Epithelial cell of proximal tubule (primary cell): ENCODE results near the gene NDUFC2. TPM values are rescaled to one million over a fixed set of nuclear protein-coding genes. Genes with fewer than 3 reads are reported as not detected.
"Not testable (repeated sequence)": the region's sequence is repeated elsewhere in the genome, so short reads cannot be mapped to it uniquely, and the experiment has no call there.

Experiments
- DNase-seq: peaks from one replicate; pipeline ENCODE4 v3.0.0-alpha.2; 2011; ENCODE audit warnings: low read depth
- H3K4me3 ChIP-seq: 2 replicates; pipeline ENCODE4 v1.5.1; 2011; ENCODE audit warnings: low read depth, mild to moderate bottlenecking, low read length
- CTCF ChIP-seq: conservative IDR thresholded peaks from 2 replicates; pipeline ENCODE4 v1.5.1; 2012; ENCODE audit warnings: low read depth, mild to moderate bottlenecking, low read length
- total RNA-seq: library from RNA; depleted of rRNA; stranded (reverse); fragments of >200 nt; gene quantifications from 2 replicates; pipeline ENCODE4 v1.2.3, GENCODE V29; 2015

Gene NDUFC2
- total RNA-seq, 1 donor from 2014 or later = 159 TPM

DNA sequence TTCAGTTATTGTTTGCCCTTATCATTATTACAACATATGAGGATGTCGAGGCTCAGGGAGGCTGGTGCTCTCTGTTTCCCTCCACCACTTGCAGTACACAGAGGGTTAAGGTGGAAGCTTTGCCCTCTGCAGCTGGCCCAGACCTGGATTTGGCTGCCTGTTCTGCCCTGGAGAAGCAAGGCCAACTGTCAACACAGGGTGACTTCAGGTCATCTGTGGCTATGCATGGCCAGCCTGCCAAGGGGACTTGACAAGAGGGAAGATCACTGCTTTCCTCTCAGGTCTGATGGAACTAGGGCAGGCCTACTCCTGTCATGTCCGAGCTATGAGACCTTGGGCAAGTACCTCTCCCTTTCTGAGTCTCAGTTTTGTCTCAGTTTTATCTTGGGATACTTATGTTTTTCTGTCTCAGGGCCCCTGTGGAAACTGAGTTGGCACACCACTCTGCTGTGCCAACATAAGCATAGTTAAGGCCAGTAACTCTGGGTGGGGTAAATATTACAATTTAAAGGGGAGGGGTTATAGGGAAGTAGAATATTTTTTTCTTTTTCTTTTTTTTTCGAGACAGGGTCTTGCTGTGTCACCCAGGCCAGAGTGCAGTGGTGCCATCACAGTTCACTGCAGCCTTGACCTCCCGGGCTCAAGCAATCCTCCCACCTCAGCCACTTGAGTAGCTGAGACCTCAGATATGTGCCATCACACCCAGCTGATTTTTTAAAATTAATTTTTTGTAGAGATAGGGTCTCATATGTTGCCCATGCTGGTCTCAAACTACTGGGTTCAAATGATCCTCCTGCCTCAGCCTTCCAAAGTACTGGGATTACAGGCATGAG is 18.4 kb downstream of the NDUFC2 start:
- DNase-seq = no peak
- H3K4me3 ChIP-seq = no peak overlapping the region
- no peak for TF ChIP-seq CTCF

DNA sequence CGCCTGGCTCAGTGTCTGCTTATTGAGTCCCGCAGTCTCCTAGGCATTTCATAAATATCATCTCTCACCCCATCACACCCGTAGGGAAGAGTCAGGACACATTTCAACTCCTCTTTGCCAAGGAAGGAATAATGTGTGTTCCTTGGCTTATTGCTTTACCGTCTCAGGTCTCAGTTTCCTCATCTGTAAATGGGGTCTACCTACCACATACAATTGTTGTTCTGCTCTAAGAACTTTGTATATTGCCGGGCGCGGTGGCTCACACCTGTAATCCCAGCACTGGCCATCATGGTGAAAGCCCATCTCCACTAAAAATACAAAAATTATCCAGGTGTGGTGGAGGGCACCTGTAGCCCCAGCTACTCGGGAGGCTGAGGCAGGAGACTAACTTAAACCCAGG is 19.1 kb downstream of the NDUFC2 start:
- no peak overlapping the region for H3K4me3 ChIP-seq
- no peak for TF ChIP-seq CTCF
- DNase-seq = no peak

DNA sequence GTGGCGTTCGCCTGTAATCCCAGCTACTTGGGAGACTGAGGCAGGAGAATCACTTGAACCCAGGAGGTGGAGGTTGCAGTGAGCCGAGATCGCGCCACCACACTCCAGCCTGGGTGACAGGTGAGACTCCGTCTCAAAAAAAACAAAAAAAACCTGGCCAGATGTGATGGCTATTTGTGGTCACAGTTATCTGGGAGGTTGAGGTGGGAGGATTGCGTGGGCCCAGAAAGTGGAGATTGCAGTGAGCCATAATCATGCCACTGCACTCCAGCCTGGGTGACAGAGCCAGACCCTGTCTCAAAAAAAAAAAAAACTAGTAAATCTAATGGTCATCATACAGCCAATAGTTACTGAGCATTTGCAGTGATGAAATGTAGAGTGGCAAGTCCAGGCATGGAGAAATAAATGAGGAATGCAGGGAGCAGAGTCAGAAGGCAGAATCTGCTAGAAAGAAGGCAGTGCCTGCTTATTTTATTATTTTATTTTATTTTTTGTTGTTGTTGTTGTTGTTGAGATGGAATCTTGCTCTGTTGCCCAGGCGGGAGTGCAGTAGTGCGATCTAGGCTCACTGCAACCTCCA is 19.8 kb downstream of the NDUFC2 start:
- H3K4me3 ChIP-seq, DNase-seq: not testable (repeated sequence)

DNA sequence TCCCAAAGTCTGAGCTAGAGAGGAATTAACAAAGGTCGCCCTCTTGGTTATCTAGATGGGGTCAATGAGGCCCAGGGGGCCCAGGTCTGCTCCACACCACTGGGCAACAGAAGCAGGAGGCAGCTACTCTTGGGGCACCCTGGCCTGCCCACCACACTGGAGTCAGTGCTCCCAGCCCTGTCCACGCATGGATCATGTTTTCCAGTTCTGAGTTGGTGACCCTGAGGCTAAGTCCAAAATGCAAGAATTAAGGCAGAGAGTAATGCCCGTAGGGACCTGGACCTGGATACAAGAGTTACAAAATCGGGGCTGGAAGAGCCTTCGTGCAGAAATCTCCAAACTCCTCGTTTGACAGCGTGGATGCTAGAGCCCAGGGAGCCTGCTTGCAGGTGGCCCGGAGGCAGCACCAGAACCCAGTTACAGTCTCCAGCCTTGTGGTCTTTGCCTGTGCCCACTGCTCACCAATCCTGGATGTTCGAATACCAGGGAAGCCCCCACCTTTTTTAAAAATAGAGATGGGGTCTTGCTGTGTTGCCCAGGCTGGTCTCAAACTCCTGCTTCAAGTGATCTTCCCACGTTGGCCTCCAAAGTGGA is 22.1 kb downstream of the NDUFC2 start:
- DNase-seq = no peak
- H3K4me3 ChIP-seq = no peak overlapping the region
- no peak for TF ChIP-seq CTCF

- TF ChIP-seq CTCF = no peak
- H3K4me3 ChIP-seq = no peak overlapping the region
- no peak for DNase-seq
Measured at GRCh38 chr11:78056093-78056492, 23.6 kb downstream of the NDUFC2 start.

DNA sequence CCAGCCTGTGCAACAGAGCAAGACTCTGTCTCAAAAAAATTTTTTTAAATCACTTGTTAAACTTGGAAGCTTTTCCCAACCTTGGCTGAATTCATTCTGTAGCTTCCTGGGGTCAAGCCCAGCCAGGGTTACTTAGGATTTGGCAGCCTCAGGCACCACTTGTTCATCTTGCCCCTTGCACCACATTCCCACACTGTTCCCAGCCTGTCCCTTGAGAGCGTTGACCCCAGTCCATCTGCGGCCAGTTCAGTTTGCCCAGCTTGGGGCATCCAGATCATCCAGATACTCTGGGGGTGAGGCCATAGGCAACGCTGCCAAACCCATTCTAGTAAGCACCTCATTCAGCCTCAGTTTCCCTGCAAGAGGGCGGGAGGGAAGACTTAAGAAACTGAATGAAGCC is 24.7 kb downstream of the NDUFC2 start:
- H3K4me3 ChIP-seq = no peak overlapping the region
- TF ChIP-seq CTCF = no peak
- DNase-seq = no peak

DNA sequence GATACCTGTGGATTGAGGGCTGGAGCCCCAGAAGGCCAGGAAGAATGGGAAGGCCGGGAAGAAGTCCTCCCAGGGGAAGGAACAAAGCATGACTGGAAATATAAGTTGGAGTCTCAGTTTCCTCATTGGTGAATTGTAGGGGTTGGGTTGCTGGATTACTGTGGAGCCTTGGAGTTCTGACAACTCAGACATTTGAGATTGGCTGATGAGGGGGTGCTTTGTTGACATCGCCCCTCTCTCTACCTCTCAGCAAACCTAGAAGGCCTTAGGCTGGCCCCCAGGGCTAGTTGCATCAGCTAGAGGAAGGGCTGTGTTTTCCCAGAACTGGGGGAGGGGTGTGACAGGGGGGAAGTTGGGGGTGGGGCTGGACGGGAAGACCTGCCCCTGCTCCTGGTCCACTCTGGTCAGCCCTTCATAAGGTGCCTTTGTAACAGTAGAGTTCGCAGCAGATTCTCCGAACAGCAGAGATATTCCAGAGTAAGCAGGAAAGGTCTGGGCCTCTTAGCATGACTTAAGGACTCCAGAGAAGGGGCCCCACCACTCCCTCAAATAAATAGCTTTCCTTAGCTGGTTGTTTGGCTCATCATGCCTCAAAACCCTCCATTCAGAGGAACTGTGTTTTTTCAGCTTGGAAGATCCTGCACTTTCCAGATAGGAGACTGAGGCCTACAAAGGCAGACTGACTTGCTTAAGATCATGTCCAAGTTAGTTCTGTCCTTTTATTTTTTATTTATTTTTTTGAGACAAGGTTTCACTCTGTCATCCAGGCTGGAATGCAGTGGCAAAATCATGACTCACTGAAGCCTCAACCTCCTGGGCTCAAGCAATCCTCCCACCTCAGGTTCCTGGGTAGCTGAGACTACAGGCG is 28.5 kb downstream of the NDUFC2 start:
- no peak for DNase-seq
- no peak overlapping the region for H3K4me3 ChIP-seq
- no peak for TF ChIP-seq CTCF
